ENCODE measurements around the gene ZNF529. TPM values are rescaled to one million over a fixed set of nuclear protein-coding genes. Genes with fewer than 3 reads are reported as not detected.
A peak's percentile ranks its signal among the peaks of the same experiment; 100 is the strongest.

Gene ZNF529
- total RNA-seq, 1 experiment from 2014 or later: 11.9 TPM

DNA sequence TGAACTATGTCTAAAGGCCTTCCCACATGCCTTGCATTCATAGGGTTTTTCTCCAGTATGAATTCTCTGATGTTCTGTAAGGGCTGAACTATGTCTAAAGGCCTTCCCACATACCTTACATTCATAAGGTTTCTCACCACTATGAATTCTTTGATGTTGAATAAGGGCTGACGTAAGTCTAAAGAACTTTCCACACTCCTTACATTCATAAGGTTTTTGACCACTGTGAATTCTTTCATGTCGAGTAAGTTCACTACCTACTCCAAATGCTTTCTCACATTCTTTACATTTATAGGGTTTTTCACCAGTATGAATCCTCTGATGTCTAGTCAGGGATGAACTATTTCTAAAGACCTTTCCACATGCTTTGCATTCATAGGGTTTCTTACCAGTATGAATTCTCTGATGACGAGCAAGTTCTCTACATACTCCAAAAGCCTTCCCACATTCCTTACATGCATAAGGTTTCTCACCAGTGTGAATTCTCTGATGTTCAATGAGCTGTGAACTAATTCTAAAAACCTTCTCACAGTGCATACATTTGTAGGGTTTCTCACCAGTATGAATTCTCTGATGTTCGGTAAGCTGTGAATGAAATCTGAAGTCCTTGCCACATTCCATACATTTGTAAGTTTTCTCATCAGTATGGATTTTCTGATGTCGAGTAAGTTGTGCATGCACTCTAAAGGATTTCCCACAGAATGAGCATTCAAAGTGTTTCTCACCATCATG is 25.9 kb downstream of the ZNF529 start:
- CTCF ChIA-PET: no interaction called here
- Mint-ChIP-seq H3K4me1 (ENCODE audit: low read depth, unreplicated experiment) (no peaks in the 10 kb centered on the region), H3K9me3 (ENCODE audit: low read depth, unreplicated experiment) (peaks cover 31% of the 10 kb centered on the region), H3K27ac (ENCODE audit: unreplicated experiment) (no peak overlapping the region), H3K36me3 (ENCODE audit: insufficient read depth, unreplicated experiment) (peaks cover 31% of the 10 kb centered on the region), H3K27me3 (ENCODE audit: unreplicated experiment) (no peaks in the 10 kb centered on the region), H3K4me3 (ENCODE audit: low read depth, unreplicated experiment) (no peak overlapping the region)
- intact Hi-C loops (cut with micrococcal nuclease; ENCODE audit: unreplicated experiment): no loop called here
- DNase-seq: no peak
- TF ChIP-seq, protein P1, sequence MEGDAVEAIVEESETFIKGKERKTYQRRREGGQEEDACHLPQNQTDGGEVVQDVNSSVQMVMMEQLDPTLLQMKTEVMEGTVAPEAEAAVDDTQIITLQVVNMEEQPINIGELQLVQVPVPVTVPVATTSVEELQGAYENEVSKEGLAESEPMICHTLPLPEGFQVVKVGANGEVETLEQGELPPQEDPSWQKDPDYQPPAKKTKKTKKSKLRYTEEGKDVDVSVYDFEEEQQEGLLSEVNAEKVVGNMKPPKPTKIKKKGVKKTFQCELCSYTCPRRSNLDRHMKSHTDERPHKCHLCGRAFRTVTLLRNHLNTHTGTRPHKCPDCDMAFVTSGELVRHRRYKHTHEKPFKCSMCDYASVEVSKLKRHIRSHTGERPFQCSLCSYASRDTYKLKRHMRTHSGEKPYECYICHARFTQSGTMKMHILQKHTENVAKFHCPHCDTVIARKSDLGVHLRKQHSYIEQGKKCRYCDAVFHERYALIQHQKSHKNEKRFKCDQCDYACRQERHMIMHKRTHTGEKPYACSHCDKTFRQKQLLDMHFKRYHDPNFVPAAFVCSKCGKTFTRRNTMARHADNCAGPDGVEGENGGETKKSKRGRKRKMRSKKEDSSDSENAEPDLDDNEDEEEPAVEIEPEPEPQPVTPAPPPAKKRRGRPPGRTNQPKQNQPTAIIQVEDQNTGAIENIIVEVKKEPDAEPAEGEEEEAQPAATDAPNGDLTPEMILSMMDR (IDR thresholded peaks at IDR 0.05; ENCODE audit: unreplicated experiment): no peak
- BruUV-seq (replicated peaks): no TSS peak

GRCh38 chr19:36528921-36529518 is 44.1 kb downstream of the ZNF529 start:
- Mint-ChIP-seq H3K27ac (ENCODE audit: unreplicated experiment) (peak overlapping the region; percentile 98), H3K4me3 (ENCODE audit: low read depth, unreplicated experiment) (peak overlapping the region; percentile 100), H3K4me1 (ENCODE audit: low read depth, unreplicated experiment) (peaks cover 11% of the 10 kb centered on the region), H3K36me3 (ENCODE audit: insufficient read depth, unreplicated experiment) (peaks cover 28% of the 10 kb centered on the region), H3K27me3 (ENCODE audit: unreplicated experiment) (no peaks in the 10 kb centered on the region), H3K9me3 (ENCODE audit: low read depth, unreplicated experiment) (peaks cover 7% of the 10 kb centered on the region)
- intact Hi-C loops (cut with micrococcal nuclease; ENCODE audit: unreplicated experiment): loop anchor here (5.0 kb wide), 1 partner anchor 43 kb away; the partner anchor contains the start of gene ZNF529
- no peak for DNase-seq
- BruUV-seq (replicated peaks): TSS peak; percentile 76
- TF ChIP-seq, protein P1 (IDR thresholded peaks at IDR 0.05; ENCODE audit: unreplicated experiment): no peak
- CTCF ChIA-PET: interaction anchor here (0.6 to 1.3 kb wide), 4 partner anchors 45 to 1207 kb away, joined by 3 to 5 read pairs (median 3); partner anchors contain the start of gene ZNF529

DNA sequence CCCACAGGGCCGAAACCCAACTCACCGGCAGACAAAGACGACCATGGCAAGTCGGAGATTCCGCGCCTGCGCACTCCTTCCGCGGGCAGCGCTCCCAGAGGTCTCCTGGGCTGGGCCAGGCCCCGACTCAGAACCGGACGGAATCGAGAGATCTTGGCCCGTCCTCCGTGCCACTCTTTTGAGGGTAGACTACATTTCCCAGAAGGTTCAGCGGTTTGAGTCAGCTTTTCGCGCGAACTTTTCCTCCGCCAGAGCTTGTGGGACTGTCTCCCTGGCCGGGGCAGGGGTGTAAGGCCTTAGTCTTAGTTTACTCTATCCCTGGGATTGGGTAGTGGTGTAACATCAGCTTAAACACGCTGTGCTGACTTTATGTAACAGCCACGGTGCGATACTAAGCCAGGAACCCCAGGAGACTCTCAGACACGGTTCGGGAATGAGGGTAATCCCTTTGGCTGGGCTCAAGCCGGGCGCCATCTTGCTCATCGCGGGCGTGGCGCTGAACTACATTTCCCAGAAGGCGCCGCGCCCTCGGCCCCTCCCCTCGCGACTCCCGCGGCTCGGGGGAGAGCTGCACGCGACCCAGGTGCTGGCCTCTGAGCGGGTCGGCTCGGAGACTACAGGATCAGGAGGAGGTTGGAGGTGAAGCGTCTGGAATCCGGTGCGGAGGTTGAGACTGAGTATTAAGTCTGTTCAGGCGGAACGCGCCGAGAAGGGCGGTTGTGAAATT is 44.7 kb downstream of the ZNF529 start, which contains the start of gene ZNF260:
TSS of gene ZNF260 (minus strand) at position 78 of the 727 bp plus-strand sequence. CDS start 13,033 bp downstream, outside the sequence.
- DNase-seq: peak; percentile 95
- CTCF ChIA-PET: interaction anchor here (0.6 to 1.3 kb wide), 5 partner anchors 45 to 1208 kb away, joined by 3 to 5 read pairs (median 3); partner anchors contain the start of gene ZNF529
- H3K36me3 Mint-ChIP-seq (ENCODE audit: insufficient read depth, unreplicated experiment): peaks cover 28% of the 10 kb centered on the region
- H3K9me3 Mint-ChIP-seq (ENCODE audit: low read depth, unreplicated experiment): peaks cover 10% of the 10 kb centered on the region
- BruUV-seq (replicated peaks): no TSS peak
- H3K27ac Mint-ChIP-seq (ENCODE audit: unreplicated experiment): peak within 1 kb of the TSS; percentile 98
- peak within 1 kb of the TSS; percentile 100 for H3K4me3 Mint-ChIP-seq (ENCODE audit: low read depth, unreplicated experiment)
- no peaks in the 10 kb centered on the region for H3K27me3 Mint-ChIP-seq (ENCODE audit: unreplicated experiment)
- peaks cover 11% of the 10 kb centered on the region for H3K4me1 Mint-ChIP-seq (ENCODE audit: low read depth, unreplicated experiment)
- intact Hi-C loops (cut with micrococcal nuclease; ENCODE audit: unreplicated experiment): loop anchor here (5.0 kb wide), 1 partner anchor 44 kb away; the partner anchor contains the start of gene ZNF529
- TF ChIP-seq, protein P1 (IDR thresholded peaks at IDR 0.05; ENCODE audit: unreplicated experiment): no peak

DNA sequence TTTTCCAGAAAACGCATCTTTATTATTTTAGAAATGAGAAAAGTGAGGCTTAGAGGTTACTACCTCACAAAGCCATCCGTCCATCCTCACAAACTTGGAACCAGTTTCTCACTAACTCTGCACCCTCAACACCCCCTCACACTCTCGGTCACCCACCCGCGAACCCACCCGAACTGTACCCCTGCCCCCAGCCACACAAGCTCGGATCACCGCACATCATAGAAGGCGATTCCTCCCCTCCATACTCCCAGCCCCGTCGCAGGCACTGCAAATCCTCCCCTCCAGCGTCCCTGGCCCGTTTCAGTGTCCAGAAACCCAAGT is 45.3 kb downstream of the ZNF529 start:
- DNase-seq: no peak
- H3K27me3 Mint-ChIP-seq (ENCODE audit: unreplicated experiment): no peaks in the 10 kb centered on the region
- peak overlapping the region; percentile 100 for H3K4me3 Mint-ChIP-seq (ENCODE audit: low read depth, unreplicated experiment)
- intact Hi-C loops (cut with micrococcal nuclease; ENCODE audit: unreplicated experiment): loop anchor here (5.0 kb wide), 1 partner anchor 44 kb away; the partner anchor contains the start of gene ZNF529
- peaks cover 28% of the 10 kb centered on the region for H3K36me3 Mint-ChIP-seq (ENCODE audit: insufficient read depth, unreplicated experiment)
- H3K4me1 Mint-ChIP-seq (ENCODE audit: low read depth, unreplicated experiment): peaks cover 11% of the 10 kb centered on the region
- CTCF ChIA-PET: interaction anchor here (0.6 to 1.3 kb wide), 2 partner anchors 46 to 400 kb away, joined by 3 read pairs; partner anchors contain the start of gene ZNF529
- H3K9me3 Mint-ChIP-seq (ENCODE audit: low read depth, unreplicated experiment): peaks cover 10% of the 10 kb centered on the region
- no TSS peak for BruUV-seq (replicated peaks)
- TF ChIP-seq, protein P1 (IDR thresholded peaks at IDR 0.05; ENCODE audit: unreplicated experiment): no peak
- H3K27ac Mint-ChIP-seq (ENCODE audit: unreplicated experiment): peak overlapping the region; percentile 98

All from Calu3 (cell line).